CMK (cell line): ENCODE measurements around the gene HERC5.
"Not testable (repeated sequence)": the region's sequence is repeated elsewhere in the genome, so short reads cannot be mapped to it uniquely, and the experiment has no call there.

Experiments
- DNase-seq: peaks from one replicate; pipeline ENCODE4 v3.0.0-alpha.2; 2010; ENCODE audit warnings: low read depth

The HERC5 gene

GRCh38 chr4:88456670-88457306, at the start of gene HERC5:
Gene HERC5 (plus strand): TSS chr4:88457119. CDS start chr4:88457270, 151 bp downstream.
- peak; percentile 88 for DNase-seq

GRCh38 chr4:88409206-88409605, 47.7 kb upstream of the HERC5 start:
- no peak for DNase-seq

DNA sequence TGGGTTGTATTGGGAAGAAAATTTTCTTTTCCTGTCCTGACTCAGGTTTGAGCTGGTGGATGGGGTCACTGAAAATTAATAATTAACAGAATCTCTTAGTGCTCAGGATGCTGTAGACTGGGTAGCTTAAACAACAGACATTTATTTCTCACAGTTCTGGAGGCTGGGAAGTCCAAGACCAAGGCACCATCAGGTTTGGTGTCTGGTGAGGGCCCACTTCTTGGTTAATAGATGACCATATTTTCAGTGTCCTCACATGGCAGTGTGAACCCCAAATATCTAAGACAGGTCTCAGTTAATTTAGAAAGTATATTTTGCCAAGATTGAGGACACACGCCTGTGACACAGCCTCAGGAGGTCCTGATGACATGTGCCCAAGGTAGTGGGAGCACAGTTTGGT, 47.1 kb upstream of the HERC5 start:
- no peak for DNase-seq

- DNase-seq = no peak
These were observed 45.3 kb upstream of the HERC5 start for GRCh38 chr4:88411491-88412096.

DNA sequence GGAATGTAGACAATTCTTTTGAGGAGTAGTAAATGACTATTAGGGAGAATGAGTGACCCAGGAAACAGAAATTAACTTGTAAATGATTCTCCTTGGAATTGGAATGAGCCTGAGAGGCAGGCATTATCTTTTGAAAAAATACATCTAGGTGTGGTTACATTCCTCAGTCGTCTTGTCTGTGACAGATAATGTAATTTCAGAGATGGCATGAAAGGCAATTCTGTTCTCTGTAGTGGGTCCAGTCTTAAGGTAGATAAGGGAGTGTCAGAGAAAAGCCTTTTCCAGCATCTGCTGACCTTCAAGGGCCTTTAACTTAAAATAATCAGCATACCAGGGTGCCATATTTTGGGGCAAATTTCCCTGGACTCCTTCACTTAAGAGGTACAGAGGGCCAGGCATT, 43.1 kb upstream of the HERC5 start:
- no peak for DNase-seq

GRCh38 chr4:88414755-88415154, 42.2 kb upstream of the HERC5 start:
- no peak for DNase-seq

DNA sequence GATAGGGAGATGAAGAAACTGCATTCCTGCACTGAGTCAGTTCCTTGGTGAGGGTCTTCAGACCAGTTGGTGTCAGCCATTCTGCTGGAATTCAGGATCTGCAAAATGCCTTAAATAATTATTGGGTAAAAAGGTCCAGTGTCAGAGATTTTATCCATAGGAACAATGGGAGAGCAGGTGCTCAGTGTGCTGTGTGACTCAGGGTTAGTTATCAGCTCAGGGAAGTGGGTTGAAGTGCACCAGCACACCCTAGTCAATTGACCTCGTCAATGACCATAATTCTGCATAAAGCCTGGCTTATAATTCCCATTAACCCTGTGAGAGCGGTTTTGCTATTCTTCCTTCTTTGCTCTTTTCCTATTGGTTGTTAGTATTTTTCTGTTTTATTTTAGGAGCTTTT, 40.9 kb upstream of the HERC5 start:
- DNase-seq = no peak

- no peak for DNase-seq
These were observed 38.5 kb upstream of the HERC5 start for GRCh38 chr4:88418411-88418810.

- no peak for DNase-seq
These were observed 37.0 kb upstream of the HERC5 start for GRCh38 chr4:88419874-88420273.

- no peak for DNase-seq
These were observed 36.1 kb upstream of the HERC5 start for GRCh38 chr4:88420844-88421243.

- DNase-seq = no peak
These were observed 34.5 kb upstream of the HERC5 start for GRCh38 chr4:88422403-88422802.

DNA sequence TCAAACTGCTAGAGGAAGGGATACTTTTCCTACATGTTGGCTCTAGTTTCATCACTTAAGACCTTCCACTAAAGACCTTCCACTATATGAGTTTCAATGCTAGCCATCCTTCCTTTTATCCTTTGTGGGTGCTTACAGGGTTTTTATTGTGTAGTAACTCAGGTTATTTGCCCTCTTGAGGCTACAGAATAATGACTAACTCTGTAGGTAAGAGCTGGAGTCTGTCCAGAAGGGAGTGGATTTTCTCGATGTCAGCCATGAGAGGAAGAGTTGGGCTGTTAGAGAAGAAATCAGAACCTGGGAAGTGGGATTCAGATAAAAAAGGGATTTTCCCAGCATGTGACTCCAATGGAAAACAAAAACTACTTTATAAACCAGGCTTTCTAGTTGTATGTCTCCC, 27.5 kb upstream of the HERC5 start:
- DNase-seq = no peak

DNA sequence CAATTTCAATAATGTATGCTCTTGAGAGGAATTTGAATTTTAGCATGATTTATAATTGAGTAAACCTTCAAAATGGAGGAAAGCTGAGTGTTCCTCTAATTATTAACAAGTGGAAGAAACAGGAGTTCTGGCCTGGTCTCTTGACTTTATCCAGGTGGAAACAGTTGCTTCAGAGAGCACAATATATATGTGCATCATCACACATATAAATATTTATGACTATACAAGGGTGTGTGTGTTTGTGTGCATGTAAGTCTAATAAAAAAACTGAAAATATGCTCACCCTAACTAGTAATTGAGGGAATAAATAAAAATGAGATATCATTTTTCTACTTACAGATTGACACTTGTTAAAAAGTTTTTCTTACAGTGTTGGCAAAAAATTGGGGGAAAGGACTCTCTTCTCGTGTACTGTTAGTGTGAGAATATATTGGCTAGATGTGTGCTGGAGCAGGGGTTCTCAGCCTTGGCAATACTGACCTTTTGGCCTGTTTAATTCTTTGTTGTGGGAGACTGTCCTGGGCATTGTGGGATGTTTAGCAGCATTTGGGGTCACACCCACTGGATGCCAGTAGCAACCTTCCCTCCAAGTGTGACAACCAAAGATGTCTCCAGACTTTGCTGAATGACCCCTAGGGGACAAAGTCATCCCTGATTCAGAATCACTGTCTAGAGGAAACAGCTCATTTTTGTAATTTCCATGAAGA, 20.8 kb upstream of the HERC5 start:
- DNase-seq = no peak

- not testable (repeated sequence) for DNase-seq
These were observed 19.0 kb upstream of the HERC5 start for GRCh38 chr4:88437873-88438272.

- DNase-seq = no peak
These were observed 17.7 kb upstream of the HERC5 start for GRCh38 chr4:88439161-88439760.

DNA sequence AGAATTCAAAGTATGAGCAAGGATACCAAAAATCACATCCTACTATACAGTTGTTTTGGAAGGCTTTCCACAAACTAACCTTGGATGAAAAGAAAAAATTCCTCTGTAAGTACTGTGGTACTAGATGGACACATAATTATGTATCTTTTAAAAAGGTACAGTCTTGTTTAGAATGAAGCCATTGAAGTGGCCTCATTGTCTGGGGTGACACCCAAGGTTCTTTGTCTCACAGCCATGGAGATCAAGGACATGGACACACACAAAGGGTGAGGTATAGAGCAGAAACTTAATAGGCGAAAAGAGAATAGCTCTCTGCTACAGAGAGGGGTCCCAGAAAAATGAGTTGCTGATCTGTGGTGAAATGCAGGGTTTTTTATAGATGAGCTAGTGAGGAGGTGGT, 16.8 kb upstream of the HERC5 start:
- DNase-seq = no peak

GRCh38 chr4:88441696-88442095, 15.2 kb upstream of the HERC5 start:
- no peak for DNase-seq

DNA sequence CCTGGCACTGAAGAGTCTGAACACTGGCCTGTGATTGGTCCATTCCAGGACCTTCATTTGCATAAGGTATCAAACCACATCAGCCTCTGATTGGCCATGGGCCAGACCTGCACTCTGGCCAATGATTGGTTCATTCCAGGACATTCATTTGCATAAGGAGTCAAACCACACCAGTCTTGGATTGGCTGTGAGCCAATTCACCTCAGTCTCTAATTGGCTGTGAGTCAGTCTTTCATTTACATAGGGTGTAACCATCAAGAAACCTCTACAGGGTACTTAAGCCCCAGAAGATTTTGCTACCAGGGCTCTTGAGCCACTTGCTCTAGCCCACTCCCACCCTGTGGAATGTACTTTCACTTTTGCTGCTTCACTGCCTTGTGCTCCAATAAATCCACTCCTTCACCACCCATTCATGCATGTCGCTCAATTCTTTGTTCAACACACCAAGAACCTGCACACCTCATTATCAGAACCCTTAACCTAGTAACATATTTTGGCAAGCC, 14.2 kb upstream of the HERC5 start:
- DNase-seq = no peak

DNA sequence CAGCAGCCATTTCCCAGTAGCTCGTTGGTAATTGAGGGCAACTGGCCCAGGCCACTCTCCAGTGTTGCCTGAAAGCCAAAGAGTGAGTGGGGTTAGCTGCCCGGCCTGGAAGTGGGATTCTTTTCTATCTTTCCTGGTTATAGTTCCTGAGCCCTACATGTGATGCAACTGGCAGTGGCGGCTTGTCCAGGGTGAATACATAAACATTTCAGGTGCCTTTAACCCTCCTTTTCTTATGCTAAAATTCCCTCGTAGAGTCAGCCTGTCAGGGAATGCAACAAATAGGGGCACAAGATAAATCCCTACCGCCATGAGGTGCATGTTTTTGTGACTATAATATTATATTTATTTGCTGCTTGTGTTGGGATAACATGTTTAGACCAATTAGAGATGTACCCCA, 13.4 kb upstream of the HERC5 start:
- DNase-seq = no peak

DNA sequence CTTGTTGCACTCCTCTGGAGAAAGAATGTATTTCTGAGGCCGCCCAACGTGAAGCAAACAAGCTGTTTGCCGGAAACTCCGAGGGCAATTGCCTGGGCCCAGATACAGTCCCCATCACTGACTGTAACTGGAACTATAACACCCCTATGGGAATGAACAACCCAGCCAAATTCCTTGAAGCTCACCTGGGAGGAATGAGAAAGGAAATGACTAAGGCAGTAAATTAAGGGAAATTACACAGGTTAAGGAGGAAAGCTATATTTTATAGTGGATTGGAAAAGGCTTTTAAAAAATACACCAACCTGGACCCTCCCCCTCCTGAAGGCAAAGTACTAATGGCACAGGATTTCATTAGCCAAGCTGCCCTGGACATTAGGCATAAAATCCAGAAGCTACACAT, 11.7 kb upstream of the HERC5 start:
- no peak for DNase-seq

DNA sequence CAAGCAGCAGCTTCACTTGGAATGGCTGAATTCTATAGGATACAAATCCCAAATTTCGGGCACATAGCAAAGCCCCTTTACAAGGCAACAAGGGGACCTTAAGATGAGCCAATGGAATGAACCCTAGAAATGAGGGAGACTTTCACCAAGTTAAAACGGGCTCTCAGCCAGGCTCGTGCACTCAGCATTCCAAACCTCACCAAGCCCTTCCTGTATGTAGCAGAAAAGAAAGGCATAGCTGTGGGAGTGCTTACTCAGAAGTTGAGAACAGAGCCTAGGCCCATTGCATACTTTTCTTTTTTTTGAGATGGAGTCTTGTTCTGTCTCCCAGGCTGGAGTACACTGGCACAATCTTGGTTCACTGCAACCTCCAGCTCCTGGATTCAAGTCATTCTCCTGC, 10.8 kb upstream of the HERC5 start:
- DNase-seq = no peak

DNA sequence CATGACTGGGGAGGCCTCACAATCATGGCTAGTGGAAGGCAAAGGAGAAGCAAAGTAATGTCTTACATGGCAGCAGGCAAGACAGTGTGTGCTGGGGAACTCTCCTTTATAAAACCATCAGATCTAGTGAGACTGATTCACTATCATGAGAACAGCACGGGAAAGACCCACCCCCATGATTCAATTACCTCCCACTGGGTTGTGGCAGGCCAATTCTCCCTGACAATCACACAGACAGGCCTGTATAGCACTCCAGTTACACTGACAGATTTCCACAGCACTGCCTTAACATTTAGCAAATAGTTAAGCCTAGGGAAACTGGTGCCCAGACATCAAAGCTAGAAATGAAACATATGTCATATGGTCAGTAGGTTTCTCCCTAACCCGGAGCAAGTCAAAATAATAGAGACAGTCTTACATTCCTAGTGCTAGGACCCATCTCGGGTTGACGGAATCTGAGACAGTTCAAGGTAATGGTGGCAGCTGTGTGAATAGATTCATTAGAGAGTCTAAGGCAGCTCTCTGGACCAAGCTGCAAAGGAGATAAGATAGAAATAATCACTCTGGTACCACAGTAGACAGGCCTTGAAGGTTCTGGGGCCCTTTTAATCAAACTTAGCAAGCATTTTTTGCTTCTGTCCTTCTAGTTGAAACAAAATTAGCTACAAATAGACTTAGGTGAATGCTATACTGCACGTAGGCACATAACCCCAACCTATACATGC, 9.4 kb upstream of the HERC5 start:
- DNase-seq = no peak
